ENCODE measurements around the gene TBCK. TPM values are rescaled to one million over a fixed set of nuclear protein-coding genes. Genes with fewer than 3 reads are reported as not detected.

Gene TBCK
- polyA plus RNA-seq, 10 donors, result 20.5 to 35.6 (median 25.0) TPM

DNA sequence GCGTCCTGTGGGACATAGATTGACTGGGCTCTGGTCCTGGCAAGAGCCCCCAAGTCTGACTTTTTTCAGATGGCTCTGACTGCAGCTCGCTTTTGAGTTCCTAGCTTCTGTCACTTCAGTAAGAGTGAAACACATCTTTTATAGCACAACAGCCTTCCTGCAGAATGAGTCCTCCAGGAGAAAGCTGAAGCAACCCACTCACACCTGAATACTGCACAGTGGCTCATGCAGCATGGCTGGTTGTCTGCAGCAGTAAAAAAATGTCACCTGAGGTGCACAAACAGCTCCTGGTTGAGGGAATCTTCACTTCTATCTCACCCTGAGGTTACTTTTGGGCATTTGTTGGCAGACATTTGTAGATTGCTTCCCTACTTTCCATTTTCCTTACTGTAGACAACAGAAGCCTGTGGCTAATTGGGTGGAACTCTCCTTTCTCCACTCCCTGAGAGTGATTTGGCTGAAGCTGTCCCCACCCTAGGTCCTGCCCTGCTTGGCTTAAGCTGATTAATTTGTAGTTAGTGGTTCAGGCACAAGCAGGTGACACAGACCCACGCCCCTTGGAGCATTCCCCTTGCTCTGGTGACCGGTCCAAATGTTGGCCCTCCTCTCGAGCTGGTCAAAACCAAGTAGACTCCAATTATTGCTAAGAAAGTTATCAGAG is 321.0 kb downstream of the TBCK start:
- no peak for DNase-seq

DNA sequence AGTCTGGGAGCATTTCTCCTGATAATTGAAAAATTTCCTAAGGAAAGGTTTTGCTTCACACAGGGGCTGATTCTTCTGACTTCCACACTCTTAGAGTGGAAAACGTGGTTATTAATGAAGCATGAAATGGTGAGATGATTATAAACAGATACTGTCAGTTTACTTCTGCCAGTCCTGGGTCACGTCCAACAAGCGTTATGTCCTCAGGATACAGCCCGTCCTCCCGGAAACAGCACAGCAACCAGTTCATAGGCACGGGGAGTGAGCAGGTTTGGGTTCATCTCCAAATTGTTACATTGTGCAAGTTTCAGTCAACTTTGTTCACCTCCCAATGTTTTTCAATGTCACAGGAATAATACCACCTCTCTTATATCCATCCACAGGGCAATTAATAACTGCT is 321.9 kb downstream of the TBCK start:
- no peak for DNase-seq

DNA sequence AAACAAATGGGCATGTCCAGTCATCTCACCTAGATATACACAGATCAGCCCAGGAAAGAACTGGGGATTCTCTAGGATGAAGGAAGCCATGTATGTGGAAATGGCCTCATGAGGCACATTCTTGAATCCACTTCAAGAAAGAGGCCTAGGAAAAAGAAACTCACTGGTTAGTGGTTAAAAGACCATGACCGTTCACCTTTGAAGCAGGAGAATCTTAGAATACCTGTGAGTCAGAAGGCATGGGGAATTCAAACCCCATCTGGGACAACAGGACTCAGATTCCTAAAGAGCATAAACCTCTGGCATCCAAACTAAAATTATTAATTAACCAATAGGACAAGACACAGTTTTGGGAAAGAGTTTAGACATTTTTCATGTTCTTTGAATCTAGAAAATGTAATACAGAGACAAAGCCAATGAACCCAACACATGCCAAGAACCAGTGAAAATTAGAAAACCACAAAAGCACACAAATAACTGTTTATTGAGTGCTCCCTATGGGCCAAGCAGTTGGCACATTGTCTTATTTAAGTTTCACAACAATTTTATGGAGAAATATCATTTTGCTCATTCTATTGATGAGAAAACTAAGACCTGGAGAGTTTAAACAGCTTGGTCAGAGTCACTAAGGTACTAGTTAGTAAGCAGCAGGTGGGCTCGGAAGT is 323.2 kb downstream of the TBCK start:
- no peak for DNase-seq

DNA sequence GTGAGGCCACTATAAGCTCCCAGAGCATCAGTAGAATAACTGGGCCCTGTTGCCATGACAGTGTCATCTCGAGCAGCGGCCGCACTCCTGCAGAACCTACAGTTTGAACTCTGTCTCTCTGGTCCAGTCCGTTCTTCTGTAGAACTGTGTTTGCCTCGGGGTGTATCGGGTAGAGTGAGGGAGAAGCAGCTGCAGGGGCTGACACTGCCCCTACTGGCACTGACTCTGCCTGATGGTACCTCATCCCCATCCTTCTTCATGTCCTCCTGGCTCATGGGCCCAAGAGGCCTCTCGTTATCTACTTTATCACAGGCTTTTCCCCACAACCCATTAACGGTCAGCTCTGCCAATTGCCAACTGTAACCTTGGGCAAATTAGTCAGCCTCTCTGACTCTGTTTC is 324.3 kb downstream of the TBCK start:
- no peak for DNase-seq

Other genes with a start within 250 kb of the TBCK start
- 10 to 100 TPM; 39.0 to 56.1 (median 45.2) TPM for gene AIMP1, start 341 bp upstream of the TBCK start, polyA plus RNA-seq (ENCODE audit: insufficient read length in 10 of 10)
- gene GIMD1, start 52.6 kb upstream of the TBCK start, polyA plus RNA-seq (ENCODE audit: insufficient read length in 10 of 10), result under 1 TPM in 2 of 10 donors, not detected in 8; 0.10 to 0.12 TPM

Data from muscle of back (tissue), 11 donors.